ENCODE measurements around the gene TNFRSF14. TPM values are rescaled to one million over a fixed set of nuclear protein-coding genes. Genes with fewer than 3 reads are reported as not detected.
"Not testable (repeated sequence)": the region's sequence is repeated elsewhere in the genome, so short reads cannot be mapped to it uniquely, and the experiment has no call there.

The TNFRSF14 gene
- total and polyA plus RNA-seq, 9 of the 15 experiments (the other 6 are each of a cell fraction or from before 2014, with no cell fraction given), result 0.11 to 2.3 (median 0.68) TPM; not detected in 2

GRCh38 chr1:2549367-2550029 is 6.7 kb upstream of the TNFRSF14 start:
- TF ChIP-seq, protein P1, sequence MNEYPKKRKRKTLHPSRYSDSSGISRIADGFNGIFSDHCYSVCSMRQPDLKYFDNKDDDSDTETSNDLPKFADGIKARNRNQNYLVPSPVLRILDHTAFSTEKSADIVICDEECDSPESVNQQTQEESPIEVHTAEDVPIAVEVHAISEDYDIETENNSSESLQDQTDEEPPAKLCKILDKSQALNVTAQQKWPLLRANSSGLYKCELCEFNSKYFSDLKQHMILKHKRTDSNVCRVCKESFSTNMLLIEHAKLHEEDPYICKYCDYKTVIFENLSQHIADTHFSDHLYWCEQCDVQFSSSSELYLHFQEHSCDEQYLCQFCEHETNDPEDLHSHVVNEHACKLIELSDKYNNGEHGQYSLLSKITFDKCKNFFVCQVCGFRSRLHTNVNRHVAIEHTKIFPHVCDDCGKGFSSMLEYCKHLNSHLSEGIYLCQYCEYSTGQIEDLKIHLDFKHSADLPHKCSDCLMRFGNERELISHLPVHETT (CRISPR knock-in tag; conservative IDR thresholded peaks at IDR 0.05 in 1 of 2, IDR thresholded peaks at IDR 0.05 in 1 of 2), result 0 out of 4 replicates have a peak, but pooled peaks of 1 of the 2 experiments have one; percentile 3
- TF ChIP-seq, protein P2, sequence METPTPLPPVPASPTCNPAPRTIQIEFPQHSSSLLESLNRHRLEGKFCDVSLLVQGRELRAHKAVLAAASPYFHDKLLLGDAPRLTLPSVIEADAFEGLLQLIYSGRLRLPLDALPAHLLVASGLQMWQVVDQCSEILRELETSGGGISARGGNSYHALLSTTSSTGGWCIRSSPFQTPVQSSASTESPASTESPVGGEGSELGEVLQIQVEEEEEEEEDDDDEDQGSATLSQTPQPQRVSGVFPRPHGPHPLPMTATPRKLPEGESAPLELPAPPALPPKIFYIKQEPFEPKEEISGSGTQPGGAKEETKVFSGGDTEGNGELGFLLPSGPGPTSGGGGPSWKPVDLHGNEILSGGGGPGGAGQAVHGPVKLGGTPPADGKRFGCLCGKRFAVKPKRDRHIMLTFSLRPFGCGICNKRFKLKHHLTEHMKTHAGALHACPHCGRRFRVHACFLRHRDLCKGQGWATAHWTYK (CRISPR knock-in tag; IDR thresholded peaks at IDR 0.05), result 0 out of 2 replicates have a peak, but pooled peaks have one; percentile 0
- H3K9me1 ChIP-seq (ENCODE audit: control insufficient read depth, insufficient read depth, low read length); BruUV-seq (replicated peaks); POLR2A ChIA-PET; H3K79me2 ChIP-seq (ENCODE audit: control insufficient read depth, insufficient read depth, low read length); H3K4me3 ChIP-seq; H4K20me1 ChIP-seq (replicated peaks; ENCODE audit: control insufficient read depth, insufficient read depth, low read length); H3K27me3 ChIP-seq (ENCODE audit: control insufficient read depth in 2 of 2, insufficient read depth in 2 of 2, low read length in 2 of 2); DNase-seq (ENCODE audit: extremely low read depth in 1 of 4, low spot score in 3 of 4); H3K36me3 ChIP-seq (ENCODE audit: control insufficient read depth, insufficient read depth, low read length); ATAC-seq; H3K4me2 ChIP-seq (ENCODE audit: insufficient read depth, low read length); H3K9me3 ChIP-seq (replicated peaks; ENCODE audit: control insufficient read depth, insufficient read depth, low read depth, low read length); H2AFZ ChIP-seq (ENCODE audit: low read depth, low read length): not testable (repeated sequence)
- H3K27ac ChIP-seq (ENCODE audit: extremely low read depth, low read depth, low read length), result peak overlapping the region; percentile 73; the same call in 2 of the 3 replicates
- in situ Hi-C loops (cut with MboI), result loop anchor here (25.0 kb wide), 1 partner anchor 362 kb away; the partner anchor contains the start of gene FAAP20
- peaks cover 37 to 74% of the 10 kb centered on the region in 2 experiments for H3K4me1 ChIP-seq (replicated peaks in 1 of 2; ENCODE audit: control insufficient read depth in 2 of 2, insufficient read depth in 2 of 2, low read length in 2 of 2)
- WGBS (ENCODE audit: insufficient coverage, low coverage, missing lambda C conversion rate), result 79% methylated on average over 17 of the region's 28 CpGs
- intact Hi-C loops (cut with micrococcal nuclease), result loop anchor here (5.0 to 10.0 kb wide), 3 partner anchors 38 to 355 kb away; partner anchors contain the start of genes FAAP20 and PRXL2B
- CTCF ChIA-PET (ENCODE audit: low intra/inter-chr PET ratio), result interaction anchor here (0.5 kb wide), 1 partner anchor 20 kb away, joined by 3 read pairs; no protein-coding TSS in a partner anchor
- H3K9ac ChIP-seq (ENCODE audit: insufficient read depth in 1 of 2, low read depth in 2 of 2, low read length in 2 of 2), result peak overlapping the region; percentile 17 to 56; a peak in 3 of 4 replicates
- peak; percentile 61 for FAIRE-seq

DNA sequence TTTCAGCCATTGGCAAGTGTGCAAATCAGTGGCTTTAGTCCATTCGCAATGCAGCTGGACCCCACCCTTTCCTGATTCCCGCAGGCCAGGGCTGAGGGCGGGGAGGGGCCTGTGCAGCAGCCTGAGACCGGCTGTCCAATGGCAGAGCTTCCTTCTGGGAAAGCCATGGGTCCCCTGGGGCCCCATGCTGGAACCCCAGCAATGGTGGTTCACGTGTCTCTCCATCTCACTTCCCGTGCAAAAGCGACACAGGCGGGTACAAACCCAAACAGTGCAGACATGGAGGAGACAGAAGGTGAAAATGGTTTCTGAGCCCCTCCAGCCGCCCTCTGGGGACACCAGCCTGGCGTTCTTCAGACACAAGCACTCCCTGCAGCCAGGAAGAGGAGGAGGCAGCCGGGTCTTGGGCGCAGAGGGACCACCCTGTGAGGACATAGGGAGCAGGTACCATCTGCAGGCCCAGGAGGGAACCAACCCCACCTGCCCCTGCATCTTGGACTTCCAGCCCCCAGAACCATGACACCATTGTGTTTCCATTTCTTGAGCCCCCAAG is 5.8 kb upstream of the TNFRSF14 start:
- H3K36me3 ChIP-seq (ENCODE audit: control insufficient read depth, insufficient read depth, low read length); intact Hi-C loops (cut with micrococcal nuclease); ATAC-seq; in situ Hi-C loops (cut with MboI); BruUV-seq (replicated peaks); CTCF ChIA-PET (ENCODE audit: low intra/inter-chr PET ratio); H3K9me3 ChIP-seq (replicated peaks; ENCODE audit: control insufficient read depth, insufficient read depth, low read depth, low read length); H3K9me1 ChIP-seq (ENCODE audit: control insufficient read depth, insufficient read depth, low read length); DNase-seq (ENCODE audit: extremely low read depth in 1 of 4, low spot score in 3 of 4); H3K4me2 ChIP-seq (ENCODE audit: insufficient read depth, low read length); H3K27ac ChIP-seq (ENCODE audit: extremely low read depth, low read depth, low read length); POLR2A ChIA-PET; H3K27me3 ChIP-seq (ENCODE audit: control insufficient read depth in 2 of 2, insufficient read depth in 2 of 2, low read length in 2 of 2); FAIRE-seq; H3K79me2 ChIP-seq (ENCODE audit: control insufficient read depth, insufficient read depth, low read length); H4K20me1 ChIP-seq (replicated peaks; ENCODE audit: control insufficient read depth, insufficient read depth, low read length); H2AFZ ChIP-seq (ENCODE audit: low read depth, low read length); H3K9ac ChIP-seq (ENCODE audit: insufficient read depth in 1 of 2, low read depth in 2 of 2, low read length in 2 of 2); H3K4me3 ChIP-seq: not testable (repeated sequence)
- peaks cover 30 to 73% of the 10 kb centered on the region in 2 experiments for H3K4me1 ChIP-seq (replicated peaks in 1 of 2; ENCODE audit: control insufficient read depth in 2 of 2, insufficient read depth in 2 of 2, low read length in 2 of 2)
- WGBS (ENCODE audit: insufficient coverage, low coverage, missing lambda C conversion rate), result 51% methylated on average over 8 of the region's 12 CpGs
